DMS79 treated with DMSO at 0.1 percent for 48 hours (cell line): Measurements from ENCODE around the gene GMIP.

Experiments
- DNase-seq: peaks from one replicate; lab custom pipeline; 2025; lab: John Stamatoyannopoulos, UW

The GMIP gene

DNA sequence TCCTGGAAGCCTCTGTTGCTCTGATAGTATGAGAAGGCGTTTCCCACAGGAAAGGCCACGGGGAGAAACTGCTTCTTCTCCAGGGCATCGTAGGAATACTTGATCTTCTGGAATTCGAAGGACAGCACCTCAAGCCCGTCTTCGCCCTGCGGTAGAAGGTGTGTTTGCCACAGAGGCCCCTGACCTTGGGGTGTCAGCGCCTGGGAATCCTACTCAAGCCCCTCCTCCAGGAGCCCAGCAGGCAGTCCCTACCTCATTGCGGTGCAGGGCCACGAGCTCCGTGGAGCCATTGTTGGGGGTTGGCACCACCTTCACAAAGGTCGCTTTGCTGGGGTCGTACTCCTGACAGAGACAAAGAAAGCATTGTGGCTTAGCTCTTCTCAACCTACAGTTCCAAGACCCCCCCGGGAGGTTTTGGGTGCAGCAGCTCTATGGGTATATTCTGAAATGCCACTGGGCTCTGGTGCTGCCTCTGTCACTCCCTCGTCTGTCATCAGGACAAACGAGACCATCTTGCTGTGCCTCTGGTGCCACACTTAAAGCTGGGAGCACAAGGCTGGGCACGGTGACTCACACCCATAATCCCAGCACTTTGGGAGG is 16.3 kb upstream of the GMIP start:
- DNase-seq, result no peak

DNA sequence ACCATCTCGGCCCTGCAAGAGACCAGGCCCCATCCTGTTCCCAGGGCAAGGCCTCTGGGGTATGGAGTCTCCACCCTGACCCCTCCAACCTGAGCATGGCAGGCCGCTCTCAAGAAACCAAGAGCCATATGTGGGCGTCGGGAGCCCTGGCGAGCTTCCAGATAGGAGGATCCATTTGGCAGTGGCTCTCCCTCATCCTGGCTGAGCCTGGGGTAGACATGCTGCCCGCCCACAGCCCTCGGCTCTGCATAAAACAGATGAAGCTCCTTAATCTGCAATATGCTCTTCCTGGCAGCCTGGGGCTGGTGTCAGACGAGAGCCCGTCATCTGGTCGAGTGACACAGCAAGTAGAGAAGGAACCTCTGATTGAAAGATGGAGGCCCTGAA is 13.9 kb upstream of the GMIP start:
- DNase-seq, result no peak

DNA sequence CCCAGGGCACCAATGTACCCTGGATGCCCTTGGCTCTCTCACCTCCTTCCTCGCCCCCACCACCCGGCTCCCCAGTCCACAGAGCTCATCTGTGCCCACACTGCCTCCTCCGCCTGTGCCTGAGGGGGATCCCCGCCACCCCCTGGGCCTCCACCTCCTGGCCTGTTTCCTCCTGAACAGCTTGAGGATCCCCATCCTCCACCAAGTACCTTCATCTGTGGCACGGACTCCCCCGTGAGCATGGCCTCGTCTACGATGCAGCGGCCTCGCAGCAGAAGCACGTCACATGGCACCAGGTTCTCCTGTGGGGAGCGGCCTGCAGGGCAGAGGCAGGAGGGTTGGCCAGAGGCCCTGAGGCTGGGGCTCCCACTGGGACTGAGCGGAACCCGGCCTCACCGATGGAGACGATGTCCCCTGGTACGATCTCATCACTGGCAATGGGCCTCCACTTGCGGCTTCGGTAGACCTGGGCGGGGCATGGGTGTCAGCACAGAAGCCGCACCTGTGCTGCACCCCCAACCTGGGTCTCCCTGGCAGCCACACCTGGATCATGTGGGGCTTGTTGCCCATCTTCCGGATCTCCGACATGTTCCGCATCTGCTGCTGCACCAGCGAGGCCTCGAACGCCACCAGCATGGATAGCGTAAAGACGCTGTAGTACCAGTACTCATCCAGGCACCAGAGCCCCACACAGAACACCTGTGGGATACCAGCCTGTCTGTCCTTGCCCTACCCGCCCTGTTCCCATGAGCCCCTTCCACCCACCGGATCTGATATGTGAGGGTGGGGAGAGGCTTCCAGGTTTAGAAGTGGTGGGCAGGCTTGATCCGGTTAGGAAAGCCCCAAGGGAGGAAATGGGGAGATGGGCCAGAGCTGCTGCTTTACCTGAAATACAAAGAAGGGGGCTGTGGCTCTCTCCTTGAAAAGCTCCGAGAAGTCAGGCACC is 13.3 kb upstream of the GMIP start:
- no peak for DNase-seq

DNA sequence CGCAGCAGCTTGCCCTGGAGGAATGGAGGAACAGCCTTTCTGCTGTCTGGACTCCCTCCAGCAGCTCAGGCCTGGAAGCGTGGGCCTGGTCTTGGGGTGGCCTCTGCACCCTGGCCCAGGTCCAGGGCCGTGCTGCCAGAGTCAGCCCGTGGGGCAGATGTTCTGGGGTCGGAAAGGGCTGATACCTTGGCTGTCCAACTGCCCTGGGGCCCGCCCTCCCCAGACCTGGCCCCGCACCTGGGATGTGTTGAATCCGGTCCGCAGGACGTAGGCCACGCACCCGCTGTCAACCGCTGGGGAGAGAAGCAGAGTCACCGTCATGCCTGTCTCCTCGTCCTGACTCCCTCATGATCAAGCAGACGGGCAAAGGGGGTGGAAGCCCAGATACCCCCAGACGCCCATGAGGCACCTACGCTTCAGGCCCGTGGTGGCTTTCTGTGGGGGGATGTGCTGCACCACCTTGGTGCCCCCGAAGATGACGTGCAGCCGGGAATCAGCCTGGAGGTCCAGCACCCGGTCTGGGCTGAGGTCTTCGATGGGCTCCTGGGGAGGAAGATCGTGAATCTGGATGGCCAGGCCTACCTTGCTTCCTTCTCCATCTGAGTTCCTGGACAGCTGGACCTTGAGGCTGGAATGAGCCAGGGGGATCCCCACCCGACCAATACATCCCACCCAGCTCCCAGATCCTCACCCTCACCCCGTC is 12.3 kb upstream of the GMIP start:
- no peak for DNase-seq

DNA sequence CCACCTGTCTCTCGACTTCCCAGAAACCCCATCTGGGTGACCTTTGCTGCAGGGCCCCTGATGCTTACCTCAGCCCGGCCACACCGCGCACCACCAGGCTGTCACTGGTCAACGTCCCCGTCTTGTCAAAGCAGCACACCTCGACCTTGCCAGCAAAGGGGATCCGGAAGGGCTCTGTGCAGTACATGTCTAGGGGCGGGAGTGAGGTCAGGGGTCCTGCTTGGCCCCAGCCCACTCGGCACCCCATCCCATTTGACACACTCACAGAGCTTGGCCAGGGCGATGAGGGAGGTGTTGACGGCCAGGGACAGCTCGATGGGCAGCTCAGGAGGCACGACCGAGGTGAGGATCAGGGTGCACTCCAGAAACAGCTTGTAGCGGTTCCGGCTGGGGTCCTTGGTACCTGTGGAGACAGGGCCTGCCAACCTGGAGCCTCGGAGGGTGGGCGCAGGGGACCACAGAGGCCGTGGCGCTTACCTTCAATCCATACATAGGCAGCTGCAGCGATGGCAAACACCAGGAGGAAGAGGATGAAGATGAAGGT is 11.7 kb upstream of the GMIP start:
- DNase-seq, result no peak

DNA sequence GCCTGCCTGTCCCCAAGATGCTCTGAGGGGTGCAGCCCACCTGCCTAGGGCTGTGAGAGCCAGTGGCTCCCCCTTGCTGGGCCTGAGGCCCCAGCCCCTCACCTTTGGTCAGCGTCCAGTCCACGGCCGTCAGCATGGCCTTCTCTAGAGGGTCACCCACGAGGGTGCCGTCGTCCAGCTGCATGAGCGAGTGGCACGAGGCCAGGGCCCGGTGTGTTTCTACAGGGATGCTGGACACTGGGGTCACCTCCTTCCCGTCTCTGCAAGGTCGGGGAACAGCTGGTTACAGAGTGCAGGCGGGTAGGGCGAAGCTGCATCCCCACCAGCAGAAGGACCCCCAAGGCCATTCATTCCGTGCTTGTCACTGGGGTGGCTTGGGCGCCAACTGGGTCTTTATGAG is 11.0 kb upstream of the GMIP start:
- no peak for DNase-seq

DNA sequence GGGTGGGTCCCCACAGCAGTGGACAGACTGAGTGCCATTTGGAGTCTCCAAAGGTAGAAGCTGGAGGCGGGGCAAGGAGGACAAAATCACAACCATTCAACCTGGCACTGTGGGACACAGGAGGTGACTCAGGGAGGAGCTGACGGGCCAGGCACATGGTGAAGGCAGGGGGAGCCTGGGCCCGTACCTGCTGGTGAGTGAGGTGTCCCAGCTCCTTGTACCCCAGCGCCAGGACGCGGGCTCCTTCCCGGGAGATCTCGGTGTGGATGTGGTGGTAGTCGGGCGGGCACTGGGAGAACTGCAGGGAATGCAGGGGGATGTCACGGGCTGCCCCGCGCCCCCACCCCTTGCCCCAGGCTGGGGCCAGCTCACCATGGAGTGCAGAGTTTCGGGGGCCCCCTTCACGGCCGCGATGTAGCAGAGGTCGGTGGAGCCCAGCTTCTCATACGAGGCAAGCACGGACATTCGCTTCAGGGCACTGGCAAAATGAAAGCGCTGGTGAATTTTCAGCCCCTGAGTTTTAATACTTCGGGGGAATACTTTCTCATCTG is 10.2 kb upstream of the GMIP start:
- DNase-seq, result no peak

DNA sequence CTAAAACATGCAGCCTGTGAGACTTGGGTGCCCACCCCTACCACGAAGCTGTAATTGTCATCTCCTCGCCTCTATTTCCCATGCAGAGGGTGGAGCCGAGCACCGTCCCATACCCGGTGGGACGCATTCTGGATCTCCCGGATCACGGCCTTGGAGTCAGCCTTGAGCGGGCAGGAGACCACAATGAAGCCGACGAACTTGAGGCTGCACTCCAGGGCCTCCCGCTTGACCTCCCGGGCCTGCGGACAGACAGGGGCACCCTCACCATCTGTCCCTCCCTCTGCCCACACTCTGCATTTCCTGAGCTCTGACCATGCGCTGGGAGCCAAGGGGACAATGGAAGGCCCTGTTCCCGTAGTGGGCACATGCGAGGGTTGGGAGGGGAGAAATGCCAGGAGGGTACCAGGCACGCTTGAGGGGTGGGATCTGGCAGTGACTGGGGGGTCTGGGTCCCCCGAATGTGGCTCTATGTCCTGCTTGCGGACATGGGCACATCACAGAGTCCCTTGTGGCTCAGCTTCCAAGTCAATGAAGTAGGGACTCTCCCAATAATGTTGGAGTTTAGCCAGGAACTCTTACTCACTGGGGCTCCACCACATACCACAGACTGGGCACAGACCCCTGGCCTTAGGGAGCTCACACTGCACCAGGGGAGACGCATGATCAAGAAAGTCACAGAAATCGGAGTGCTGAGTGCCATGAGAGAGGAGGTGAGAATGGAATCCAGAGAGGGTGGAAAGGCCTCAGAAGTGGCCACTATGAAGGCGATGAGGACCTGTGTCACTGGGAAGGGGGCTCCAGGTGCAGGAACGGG is 9.2 kb upstream of the GMIP start:
- no peak for DNase-seq

DNA sequence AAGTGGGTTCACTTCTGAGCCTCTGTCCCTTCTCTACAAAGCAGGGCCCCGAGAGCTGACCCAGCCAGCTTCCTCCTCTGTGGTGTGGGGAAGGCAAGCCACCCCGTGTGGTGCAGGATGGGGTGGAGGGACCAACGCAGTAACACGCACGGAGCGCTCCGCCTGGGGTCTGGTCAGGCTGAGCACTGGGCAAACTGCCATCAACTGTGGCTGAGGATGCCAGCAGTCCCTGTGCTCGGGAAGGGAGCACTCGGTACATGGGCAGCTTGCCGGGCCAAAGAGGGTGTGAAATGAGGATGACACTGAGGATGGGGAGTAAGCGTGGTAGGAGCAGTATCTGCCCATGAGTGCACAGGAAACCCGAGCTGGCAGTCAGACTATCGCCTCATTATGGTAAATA is 7.6 kb upstream of the GMIP start:
- no peak for DNase-seq

DNA sequence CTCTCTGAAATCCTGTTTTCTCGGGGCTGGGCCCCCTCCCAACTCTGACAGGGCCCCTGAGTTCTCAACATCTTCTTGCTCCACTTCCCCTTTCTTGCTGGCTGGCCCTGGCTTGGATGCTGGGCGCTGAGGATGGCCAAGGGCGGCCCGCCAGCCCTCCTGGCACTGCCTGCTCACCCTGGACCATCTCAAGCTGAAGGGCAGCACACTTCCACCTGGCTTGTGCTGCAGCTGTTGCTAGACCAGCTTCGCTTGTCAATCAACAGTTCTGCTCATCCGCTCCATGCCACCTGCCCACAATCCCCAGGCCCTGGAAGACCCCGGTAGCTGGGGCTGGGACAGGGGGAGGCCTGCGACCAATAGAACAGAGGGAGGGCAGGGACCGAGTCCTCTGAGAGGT is 6.9 kb upstream of the GMIP start:
- DNase-seq, result no peak

DNA sequence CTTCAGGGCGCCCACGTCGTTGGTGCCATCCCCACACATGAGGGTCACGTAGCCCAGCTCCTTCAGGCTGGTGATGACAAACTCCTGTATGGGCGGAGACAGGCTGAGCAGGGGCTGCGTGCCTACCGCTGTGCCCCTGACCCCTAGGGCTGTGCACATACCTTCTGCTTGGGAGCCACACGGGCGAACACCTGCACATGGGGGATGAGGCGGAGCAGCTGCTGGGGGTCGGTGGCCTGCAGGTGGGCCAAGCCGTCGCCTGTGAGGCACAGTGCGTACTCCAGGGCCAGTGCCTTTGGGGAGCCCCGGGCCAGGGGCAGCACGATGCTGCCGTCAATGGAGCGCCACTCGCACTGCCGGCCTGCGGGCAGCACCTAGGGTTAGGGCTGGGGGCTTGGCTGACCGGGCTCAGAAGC is 6.1 kb upstream of the GMIP start:
- DNase-seq, result no peak

DNA sequence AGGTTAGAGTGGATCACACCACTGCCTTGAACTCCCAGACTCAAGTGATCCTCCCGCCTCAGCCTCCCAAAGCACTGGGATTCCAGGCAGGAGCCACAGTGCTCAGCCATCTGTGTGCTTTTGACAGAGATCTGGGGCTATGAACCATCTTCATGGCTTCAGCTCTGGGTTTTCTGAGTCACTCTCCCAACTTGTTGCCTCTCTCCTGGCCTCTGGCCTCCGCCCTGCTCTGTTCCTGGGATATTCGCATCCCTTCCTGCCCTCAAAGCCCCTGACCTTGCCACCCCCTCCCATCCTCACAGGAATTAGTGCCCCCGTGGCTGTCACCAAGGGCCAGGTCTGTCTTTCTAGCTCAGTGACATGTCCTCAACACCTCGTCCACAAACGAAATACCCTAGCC is 5.7 kb upstream of the GMIP start:
- no peak for DNase-seq

DNA sequence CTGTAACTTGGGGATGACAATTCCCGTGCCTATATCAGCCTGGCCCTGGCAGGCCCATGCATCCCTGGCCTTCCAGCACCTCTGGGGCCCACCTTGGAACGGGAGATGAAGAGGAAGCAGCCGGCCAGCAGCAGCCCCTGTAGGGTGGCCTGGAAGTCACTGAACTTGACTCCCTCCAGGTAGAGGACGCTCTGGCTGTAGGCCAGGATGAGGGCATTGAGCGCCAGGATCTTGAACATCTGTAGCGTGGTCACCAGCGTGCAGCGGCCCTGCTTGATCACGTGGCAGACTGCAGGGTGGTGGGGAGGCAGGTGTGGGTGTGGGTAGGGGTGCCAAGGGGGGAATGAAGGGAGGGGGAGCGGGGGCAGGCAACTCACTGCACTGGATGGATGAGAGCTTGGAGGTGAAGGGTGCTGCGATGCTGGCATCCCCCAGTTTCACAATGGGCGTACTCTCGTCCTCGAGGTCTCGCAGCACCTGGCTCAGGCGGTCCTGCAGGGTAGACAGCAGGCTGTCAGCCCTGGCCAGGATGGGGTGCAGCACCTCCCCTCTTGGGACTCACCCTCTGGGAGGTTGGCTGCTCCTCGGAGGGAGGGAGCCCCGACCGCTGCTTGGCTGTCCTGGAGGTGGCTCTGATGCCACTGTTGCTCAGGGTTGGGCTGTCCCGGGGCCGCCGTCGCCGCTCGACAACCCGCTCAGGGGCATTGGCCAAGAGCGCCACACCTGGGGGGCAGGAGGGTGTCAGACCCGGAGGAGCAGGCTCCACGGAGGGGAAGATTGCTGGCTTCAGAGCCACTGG is 3.8 kb upstream of the GMIP start:
- DNase-seq, result no peak

DNA sequence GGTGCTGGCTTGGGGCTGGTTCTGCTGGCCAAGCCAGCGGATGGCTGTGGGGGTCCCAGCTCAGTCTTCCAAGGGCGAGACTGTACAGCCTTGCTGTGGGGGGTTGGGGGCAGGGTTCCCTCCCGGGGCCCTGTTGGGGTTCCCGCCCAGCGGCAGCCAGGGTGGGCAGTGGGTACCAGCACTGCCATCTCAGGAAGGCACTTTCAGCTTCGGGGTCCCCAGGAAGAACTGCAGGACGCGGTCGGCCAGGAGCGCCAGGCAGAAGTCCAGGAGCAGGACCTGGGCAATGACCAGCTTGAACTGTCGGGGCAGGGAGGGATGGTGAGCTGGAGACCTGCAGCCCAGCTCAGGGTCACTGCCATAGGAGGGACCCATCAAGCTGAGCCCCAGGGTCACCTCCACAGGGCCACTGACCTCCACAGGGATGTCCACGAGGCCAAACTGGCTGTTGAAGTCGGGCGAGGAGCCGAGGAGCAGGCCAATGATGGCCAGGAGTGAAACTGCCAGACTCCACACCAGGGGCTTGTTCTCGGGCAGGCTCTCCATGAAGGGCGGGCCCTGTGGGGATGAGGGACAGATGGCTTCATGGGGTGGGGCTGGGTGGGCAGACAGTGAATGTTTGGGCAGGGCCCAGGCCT is 1.9 kb upstream of the GMIP start:
- DNase-seq, result no peak

DNA sequence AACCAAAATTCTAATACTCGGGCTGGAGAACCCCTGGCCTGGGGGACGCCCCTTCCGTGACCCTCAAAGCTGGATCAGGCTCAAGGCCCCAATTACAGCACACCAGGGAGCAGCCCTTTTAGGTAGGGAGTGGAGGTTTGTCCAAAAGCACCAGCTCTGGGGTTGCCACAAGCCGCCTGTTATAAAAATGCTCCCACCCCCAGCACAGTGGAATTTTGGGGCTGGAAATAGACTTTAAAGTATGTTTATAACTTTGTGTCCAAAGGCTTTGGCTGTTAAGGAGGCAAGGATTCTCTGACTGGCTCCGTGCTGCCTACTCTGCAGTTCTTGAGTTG is 564 bp upstream of the GMIP start:
- DNase-seq, result no peak

DNA sequence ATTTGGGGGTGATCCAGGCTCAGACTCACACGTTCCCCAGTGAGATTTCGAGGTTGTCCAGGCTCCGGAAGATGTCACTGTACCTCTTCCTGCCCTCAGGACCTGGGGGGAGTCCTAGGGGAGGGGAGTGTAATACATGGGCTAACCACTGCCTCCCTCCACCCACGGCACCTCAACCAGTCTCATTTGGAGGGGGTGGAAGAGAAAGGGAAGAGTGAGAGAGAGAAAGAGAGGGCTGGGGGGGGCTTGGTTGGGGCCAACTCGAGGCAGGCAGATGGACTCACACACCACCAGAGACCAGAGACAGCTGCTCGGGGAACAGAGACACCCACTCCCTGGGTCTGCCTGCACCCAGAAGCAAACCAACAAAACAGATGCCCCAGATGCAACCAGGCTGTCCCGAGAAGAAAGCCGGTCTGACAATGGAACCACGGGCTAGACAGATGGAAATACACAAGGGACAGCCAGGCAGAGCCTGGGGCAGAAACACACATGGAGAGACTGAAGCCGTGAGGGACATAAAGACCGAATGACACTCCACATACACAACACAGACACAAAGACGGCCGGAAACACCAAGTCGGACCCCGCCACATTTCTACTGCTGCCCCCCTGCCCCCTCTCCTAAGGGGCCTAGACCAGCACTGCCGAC is 825 bp downstream of the GMIP start:
- DNase-seq, result peak; percentile 40

DNA sequence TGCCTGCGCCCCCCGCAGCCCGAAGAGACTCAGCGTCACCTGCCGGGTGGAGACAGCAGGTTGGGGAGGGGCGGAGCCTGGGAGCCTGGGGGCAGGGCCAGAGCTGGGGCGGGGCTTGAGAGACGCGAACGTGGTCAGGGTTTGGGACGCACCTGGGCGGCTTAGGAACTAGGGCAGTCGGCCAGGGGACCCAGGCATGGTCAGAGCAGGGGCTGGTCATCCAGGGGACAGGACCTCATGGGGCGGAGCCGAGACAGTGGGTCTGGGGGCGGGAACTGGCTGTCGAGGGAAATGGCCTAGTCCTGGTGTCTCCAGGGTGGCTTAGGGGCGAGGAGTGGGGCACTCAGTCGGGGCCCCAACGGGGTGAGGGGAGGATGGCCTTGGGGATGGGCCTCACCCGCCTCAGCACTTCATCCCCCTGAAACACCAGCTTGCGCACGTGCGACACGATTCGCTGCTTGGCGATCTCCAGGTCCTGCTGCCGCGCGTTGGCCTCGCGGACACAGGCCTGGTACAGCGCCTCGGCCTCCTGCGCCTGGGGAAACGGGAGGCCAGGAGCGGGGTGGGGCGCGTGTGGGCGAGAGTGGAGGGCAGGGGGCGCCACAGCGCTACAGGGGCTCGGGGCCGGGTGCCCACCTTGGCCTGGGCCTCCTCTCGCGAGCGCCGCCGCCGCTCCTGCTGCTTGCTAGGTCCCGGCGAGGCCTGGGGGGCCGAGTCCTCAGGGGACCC is 5.8 kb downstream of the GMIP start:
- no peak for DNase-seq

DNA sequence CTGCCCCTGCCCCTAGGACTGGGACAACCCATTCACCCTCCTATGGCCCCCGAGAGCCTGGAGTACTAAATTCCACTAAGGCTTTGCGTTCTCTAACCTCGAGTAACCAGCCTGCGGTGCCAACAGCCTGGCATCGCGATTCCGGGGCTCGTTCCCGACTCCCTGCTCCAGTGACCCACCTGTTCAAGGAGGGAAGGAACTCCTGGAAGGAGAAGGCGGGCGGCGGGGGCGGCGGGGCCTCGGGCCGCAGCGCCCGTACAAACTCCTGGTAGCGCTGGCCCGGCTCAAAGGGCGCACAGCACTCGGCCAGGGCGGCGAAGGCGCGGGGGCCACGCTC is 6.3 kb downstream of the GMIP start:
- DNase-seq, result no peak

DNA sequence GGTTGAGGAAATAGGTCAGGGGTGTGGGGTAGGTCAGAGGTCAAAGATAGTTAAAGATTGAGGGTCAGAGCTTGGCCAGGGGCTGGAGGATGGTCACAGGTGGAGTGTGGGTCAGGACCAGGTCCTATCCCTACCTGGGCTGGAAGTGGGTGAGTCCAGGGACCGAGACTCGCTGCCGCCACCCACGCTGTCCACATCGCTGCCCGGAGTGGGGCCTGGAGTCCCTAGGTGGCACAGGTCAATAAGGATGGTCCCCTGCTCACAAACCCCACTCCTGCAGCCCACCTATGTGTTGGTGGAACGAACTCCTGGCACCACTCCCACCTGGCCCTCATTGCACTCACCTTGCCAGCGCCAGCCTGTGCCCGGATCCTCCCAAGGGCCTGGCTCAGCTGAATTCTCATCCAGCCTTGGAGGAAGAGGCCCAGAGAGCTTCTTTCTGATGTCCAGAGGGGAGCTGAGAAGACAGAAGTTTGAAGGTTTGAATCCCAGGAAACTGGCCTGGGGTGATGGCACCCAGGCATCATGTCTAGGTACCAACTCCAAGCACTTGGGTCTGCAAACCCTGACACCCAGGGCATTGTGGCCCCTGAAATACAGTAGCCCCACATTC is 6.8 kb downstream of the GMIP start:
- no peak for DNase-seq
